ENCODE data around the gene ADAM8. TPM values are rescaled to one million over a fixed set of nuclear protein-coding genes. Genes with fewer than 3 reads are reported as not detected.

The ADAM8 gene
- total RNA-seq, 4 donors from 2014 or later = 5.1 to 7.6 (median 5.9) TPM; not detected in 1

- Histone ChIP-seq H3K27me3 (no peaks in the 10 kb centered on the region), H3K4me1 (no peaks in the 10 kb centered on the region), H3K4me3 (no peak overlapping the region), H3K27ac (no peak overlapping the region), H3K36me3 (no peaks in the 10 kb centered on the region), H3K9me3 (no peaks in the 10 kb centered on the region)
- intact Hi-C loops (cut with DNase I; ENCODE audit: low total_unique reads) = no loop called here
- no peak for DNase-seq
- TF ChIP-seq CTCF (IDR thresholded peaks at IDR 0.05) (no peak), POLR2A (IDR thresholded peaks at IDR 0.05) (no peak)
Observed at GRCh38 chr10:133245439-133246235, 31.0 kb downstream of the ADAM8 start.

GRCh38 chr10:133243593-133243992 is 33.1 kb downstream of the ADAM8 start:
- Histone ChIP-seq H3K27ac (no peak overlapping the region), H3K4me1 (no peaks in the 10 kb centered on the region), H3K9me3 (no peaks in the 10 kb centered on the region), H3K4me3 (no peak overlapping the region), H3K27me3 (peaks cover 0 to 4% of the 10 kb centered on the region in 2 donors), H3K36me3 (no peaks in the 10 kb centered on the region)
- no peak for TF ChIP-seq POLR2A (IDR thresholded peaks at IDR 0.05)
- no peak for DNase-seq
- intact Hi-C loops (cut with DNase I; ENCODE audit: low total_unique reads) = no loop called here

- Histone ChIP-seq H3K9me3 (no peaks in the 10 kb centered on the region), H3K27ac (no peak overlapping the region), H3K36me3 (no peaks in the 10 kb centered on the region), H3K4me1 (no peaks in the 10 kb centered on the region), H3K27me3 (peaks cover 0 to 11% of the 10 kb centered on the region in 2 donors), H3K4me3 (no peak overlapping the region)
- intact Hi-C loops (cut with DNase I; ENCODE audit: low total_unique reads) = no loop called here
- DNase-seq = no peak
- TF ChIP-seq POLR2A (IDR thresholded peaks at IDR 0.05) = no peak
- TF ChIP-seq CTCF (IDR thresholded peaks at IDR 0.05) = no peak
Observed at GRCh38 chr10:133242611-133243356, 33.9 kb downstream of the ADAM8 start.

- TF ChIP-seq CTCF (IDR thresholded peaks at IDR 0.05) (no peak), POLR2A (IDR thresholded peaks at IDR 0.05) (no peak)
- H3K36me3 ChIP-seq = no peaks in the 10 kb centered on the region
- H3K9me3 ChIP-seq = no peaks in the 10 kb centered on the region
- DNase-seq = no peak
- intact Hi-C loops (cut with DNase I; ENCODE audit: low total_unique reads) = no loop called here
- no peak overlapping the region for H3K27ac ChIP-seq
- peaks cover 0 to 5% of the 10 kb centered on the region in 2 donors for H3K4me1 ChIP-seq
- no peak overlapping the region for H3K4me3 ChIP-seq
- H3K27me3 ChIP-seq = peaks cover 10 to 11% of the 10 kb centered on the region in 2 donors
Observed at GRCh38 chr10:133241501-133242205, 35.0 kb downstream of the ADAM8 start.

GRCh38 chr10:133239990-133240389 is 36.7 kb downstream of the ADAM8 start:
- DNase-seq = no peak

More at GRCh38 chr10:133239990-133240389, 36.7 kb downstream of the ADAM8 start:
- no peak overlapping the region for H3K27ac ChIP-seq
- peaks cover 0 to 12% of the 10 kb centered on the region in 2 donors for H3K4me1 ChIP-seq
- TF ChIP-seq CTCF (IDR thresholded peaks at IDR 0.05) (no peak), POLR2A (IDR thresholded peaks at IDR 0.05) (no peak)
- peaks cover 10 to 22% of the 10 kb centered on the region in 2 donors for H3K27me3 ChIP-seq
- H3K4me3 ChIP-seq = no peak overlapping the region
- intact Hi-C loops (cut with DNase I; ENCODE audit: low total_unique reads) = no loop called here
- H3K36me3 ChIP-seq = no peaks in the 10 kb centered on the region
- no peaks in the 10 kb centered on the region for H3K9me3 ChIP-seq
